Hindlimb muscle (tissue), 1 donor: Measurements from ENCODE around the gene RTL1. TPM values are rescaled to one million over a fixed set of nuclear protein-coding genes. Genes with fewer than 3 reads are reported as not detected.

Source experiments
- DNase-seq: peaks from one replicate; pipeline ENCODE4 v3.0.0-alpha.2; 2013
- polyA plus RNA-seq: library from polyadenylated mRNA; unstranded; fragments of 120-200 nt; gene quantifications from one replicate; pipeline ENCODE4 v1.2.1, GENCODE V29; 2013; ENCODE audit not compliant: insufficient read length

The RTL1 gene
- polyA plus RNA-seq: 69.2 TPM

DNA sequence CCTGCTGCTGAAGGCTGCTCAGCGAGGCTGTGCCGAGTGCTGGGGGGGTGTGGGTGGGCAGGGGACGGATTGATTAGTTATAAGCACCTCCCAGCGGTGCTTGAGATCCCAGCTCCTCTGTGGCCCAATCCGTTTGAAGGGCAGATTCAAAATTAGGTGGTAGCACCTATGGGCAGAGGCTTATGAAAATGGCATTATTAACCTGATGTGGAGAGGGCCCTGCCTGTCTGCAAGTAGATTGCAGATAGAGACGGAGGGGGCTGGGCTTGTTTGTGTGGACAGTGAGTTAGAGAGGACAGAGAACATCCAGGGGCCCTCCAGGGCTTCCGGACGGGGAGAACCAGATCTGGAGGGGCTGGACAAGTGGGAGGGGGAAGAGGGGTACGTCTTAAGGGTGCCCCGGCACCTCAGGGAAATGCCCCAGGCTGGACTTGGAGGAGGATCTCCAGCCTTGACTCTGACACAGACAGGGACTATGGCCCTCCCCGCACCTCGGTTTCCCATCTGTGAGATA is at the start of gene RTL1:
Gene RTL1 (minus strand): TSS at position 51 of the 514 bp plus-strand sequence. CDS start 18,934 bp downstream, outside the sequence.
- DNase-seq: no peak

GRCh38 chr14:100950024-100950423 is 46.5 kb upstream of the RTL1 start:
- no peak for DNase-seq

DNA sequence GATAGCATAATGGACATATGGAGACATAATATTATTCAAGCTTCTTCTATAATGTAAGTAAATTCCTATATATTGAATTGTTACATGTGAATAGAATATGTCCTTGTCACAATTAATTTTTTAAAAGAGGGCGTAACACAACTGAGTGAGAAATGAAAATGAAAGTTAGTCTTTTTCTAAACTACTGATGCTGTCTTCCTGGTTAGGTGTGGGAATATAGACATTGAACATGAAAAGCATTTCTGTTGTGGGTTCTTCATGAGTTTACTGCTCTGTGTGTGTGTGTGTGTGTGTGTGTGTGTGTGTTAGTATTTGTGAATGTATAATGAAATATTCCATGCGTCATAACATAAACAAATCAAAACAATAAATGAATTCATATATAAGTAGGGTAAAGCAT is 40.5 kb upstream of the RTL1 start:
- DNase-seq: no peak

GRCh38 chr14:100930270-100930669 is 26.7 kb upstream of the RTL1 start:
- DNase-seq: no peak

GRCh38 chr14:100915560-100915959 is 12.0 kb upstream of the RTL1 start:
- DNase-seq: no peak

DNA sequence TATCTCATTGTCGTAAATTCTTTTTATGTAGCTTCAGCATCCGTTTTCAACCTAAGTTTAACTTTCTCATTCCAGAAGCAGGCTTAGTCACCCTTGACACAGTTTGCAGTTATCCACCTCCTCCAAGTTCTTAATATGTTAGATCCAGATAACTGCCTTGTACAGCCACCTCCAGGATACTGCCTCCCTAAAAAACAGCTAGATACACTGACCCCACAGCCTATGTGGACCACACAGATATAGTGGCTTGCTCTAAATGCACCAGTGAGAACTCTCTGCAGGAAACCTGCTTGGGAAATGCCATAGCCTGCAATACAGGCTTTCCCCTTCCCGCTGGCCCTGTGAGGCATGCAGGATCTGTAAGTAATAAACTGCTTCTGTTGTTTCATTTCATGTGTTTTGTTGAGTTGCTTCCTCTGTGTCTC is 11.1 kb upstream of the RTL1 start:
- no peak for DNase-seq

- no peak for DNase-seq
These were observed 8.3 kb upstream of the RTL1 start for GRCh38 chr14:100911665-100912316.

DNA sequence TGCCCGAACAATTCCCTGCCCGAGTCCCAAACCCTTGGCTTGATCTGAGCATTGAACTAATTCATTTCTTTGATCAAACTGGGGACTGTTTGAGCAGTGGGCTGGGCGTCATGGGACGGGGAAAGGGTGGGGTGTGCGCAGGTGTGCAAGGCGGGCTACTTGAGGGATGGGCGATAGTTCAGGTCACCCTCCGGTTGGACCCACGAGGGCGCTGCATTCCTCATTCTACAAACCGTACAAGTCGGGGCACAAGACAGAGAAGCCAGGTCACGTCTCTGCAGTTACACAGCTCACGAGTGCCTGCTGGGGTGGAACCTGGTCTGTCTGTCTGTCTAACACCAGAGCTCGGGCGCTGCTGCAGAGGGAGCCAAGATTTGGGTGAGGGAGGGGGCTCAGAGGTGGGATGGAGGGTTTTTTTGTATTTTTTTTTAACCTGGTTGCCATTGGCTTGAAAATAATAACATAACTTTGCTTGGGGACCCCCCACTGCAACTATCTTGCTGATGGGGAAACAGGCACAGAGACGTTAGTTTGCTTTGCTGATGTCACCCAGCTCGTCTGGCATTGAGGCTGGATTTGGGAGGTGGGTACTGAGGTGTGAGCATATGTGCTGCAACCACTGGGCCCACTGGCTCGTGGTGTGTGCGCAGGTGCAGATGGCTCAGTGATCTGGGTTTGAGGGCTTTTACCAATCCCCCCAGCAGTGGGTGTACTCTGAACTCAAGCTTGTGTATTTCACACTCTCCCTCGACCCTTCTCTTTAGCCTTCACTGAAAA is 7.6 kb upstream of the RTL1 start:
- DNase-seq: no peak

DNA sequence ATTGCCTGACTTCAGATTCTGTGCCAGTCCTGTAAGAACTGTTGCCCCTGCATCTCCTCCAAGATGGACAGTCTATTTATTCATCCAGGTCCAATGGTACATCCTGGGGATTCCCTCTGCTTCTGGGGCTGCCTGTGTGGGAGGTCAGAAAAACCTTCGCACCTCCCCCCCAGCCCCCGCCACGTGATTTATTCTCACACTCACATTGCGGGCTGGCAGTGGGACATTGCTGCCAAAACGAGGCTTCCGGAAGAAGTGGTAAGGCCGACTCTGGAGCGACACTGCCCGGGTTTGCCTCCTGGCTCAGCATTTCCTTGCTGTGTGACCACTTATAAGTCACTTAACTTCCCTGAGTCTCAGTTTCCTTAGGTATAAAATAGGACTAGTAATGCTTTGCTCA is 5.9 kb upstream of the RTL1 start:
- DNase-seq: no peak

DNA sequence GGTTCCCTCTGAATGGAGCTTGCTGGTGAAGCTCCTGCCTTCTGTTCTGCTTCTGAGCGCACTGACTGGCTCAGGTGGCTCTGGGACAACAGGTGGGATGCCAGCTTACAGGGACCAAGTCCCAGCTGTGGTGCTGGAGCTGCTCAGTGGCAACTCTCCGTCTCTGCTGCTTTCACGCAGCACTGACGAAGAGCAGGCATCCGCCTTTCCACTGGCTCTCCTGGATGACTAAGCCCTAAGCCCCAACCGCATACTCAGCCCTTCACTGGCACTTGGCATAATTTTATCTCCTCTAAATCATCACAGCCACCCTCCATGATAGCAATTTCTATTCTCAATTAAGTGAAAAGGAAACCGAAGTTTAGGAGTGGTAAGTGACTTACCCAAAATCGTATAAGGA is 3.7 kb upstream of the RTL1 start:
- no peak for DNase-seq

DNA sequence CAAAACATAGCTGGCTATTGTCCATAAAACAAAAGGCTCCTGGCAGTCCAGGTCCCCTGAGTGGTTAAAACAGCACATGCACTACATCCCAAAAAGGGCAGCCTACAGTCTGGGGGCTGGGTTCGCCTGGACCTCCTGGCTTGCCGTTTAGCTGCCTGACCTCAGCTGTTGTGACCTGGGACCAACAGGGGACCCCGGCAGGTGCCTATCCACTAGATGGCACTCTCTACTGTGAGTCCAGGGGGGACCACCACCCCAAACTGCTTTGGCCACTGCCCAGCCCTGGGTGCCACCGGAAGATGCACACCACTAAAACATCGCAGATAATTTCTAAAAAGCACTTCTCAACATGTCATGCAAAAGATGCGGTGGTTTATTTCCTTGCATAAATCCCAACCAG is 2.9 kb upstream of the RTL1 start:
- DNase-seq: no peak

DNA sequence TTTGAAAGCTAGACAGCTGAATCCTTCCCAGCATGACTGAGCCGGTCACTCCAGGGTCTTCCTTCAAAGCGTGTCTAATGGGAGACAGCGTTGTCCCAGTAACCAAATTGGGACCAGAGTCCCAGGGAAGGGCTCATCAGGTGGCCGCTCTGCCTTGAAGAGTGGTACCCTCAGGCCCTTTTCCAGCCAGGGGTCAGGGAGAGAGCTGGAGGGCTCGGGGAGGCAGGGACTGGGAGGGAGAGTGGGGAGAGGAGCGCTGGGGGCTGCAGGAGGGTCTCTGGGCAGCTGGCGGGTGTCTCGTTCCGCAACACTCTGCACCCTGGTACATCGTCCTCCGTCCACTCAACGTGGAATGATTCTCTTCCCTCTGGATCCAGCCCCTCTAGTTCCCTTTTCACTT is 1.6 kb upstream of the RTL1 start:
- no peak for DNase-seq

GRCh38 chr14:100904307-100905087 is 975 bp upstream of the RTL1 start:
- no peak for DNase-seq

DNA sequence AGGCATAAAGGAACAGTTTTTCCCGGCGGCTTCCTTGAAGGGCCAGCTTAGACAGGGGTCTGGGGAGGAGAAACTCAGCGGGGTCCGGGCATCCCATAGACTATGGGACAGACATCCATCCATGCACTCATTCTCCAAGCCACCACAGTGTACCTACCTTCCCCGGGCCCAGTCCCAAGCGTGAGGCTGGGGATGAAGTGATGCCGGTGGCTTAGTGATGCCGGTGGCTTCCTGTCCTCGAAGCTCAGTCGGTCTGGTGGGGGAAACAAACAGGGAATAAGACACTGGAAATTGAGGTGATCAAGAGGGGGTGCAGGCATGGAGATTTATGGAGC is 421 bp downstream of the RTL1 start:
- DNase-seq: no peak

DNA sequence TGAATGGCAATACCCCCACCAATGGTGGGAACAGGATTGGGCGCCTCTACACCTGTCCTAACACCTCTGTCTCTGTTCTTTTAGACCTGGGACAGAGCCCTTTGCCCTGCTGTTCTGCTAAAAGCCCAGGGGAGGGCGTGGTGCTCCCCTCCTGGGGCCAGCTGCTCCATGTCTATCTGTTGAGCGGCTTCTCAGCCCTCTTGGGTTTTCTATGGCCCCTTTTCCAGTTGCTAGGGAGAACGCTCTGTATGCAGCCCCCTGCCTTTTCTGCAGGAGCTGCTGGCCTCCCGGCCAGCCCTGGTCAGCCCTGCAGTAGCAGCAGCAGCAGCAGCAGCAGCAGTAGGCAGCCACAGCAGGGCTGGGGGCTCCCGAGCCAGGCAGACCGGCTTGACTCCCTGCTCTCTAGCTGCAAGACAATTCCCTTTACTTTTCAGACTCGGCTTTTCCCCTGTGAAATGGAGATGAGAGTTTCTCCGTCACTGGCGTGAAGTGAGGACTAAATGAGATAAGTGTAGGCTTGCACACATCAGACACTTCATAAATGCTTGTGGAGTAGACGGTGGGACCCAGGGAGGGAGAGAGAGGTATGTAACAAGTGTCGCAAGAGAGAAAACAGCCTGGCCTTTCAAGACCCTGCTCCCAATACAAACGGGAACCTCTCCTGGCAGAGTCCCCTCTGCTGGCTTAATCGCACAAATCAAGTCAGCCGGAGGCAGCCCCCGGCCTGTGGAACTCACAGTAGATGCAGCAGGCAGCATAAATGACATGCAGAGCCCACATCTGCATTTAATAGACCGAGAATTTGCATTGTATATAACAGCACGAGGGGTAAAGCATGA is 1.0 kb downstream of the RTL1 start:
- DNase-seq: no peak

- no peak for DNase-seq
These were observed 1.9 kb downstream of the RTL1 start for GRCh38 chr14:100901391-100902183.

DNA sequence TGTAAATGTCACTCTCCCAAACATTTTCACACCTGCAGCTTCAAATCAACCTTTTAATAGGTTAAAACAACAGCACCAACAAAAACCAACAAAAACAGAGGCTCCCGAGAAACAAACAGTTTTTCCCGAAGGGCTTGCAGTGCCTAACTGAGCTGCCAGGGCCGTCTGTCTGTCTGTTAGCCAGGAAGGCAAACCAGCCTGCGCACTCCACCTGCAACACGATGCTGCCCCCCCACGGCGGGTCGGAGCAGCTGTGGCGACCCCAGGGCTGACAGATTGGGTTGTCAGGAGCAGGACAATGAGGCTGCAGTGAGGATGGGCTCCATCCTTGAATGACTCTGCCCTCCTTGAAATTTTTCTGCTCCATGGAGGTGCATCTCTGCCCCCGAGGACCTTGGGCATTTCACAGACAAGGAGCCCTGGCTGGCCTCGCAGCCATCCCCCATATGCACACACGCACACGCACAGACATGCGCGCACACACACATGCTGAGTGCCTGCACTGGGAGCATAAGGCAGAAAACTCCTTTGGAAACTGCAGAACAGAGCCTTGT is 2.6 kb downstream of the RTL1 start:
- peak; percentile 63 for DNase-seq

- DNase-seq: peak; percentile 75
These were observed 3.4 kb downstream of the RTL1 start for GRCh38 chr14:100899884-100900771.

DNA sequence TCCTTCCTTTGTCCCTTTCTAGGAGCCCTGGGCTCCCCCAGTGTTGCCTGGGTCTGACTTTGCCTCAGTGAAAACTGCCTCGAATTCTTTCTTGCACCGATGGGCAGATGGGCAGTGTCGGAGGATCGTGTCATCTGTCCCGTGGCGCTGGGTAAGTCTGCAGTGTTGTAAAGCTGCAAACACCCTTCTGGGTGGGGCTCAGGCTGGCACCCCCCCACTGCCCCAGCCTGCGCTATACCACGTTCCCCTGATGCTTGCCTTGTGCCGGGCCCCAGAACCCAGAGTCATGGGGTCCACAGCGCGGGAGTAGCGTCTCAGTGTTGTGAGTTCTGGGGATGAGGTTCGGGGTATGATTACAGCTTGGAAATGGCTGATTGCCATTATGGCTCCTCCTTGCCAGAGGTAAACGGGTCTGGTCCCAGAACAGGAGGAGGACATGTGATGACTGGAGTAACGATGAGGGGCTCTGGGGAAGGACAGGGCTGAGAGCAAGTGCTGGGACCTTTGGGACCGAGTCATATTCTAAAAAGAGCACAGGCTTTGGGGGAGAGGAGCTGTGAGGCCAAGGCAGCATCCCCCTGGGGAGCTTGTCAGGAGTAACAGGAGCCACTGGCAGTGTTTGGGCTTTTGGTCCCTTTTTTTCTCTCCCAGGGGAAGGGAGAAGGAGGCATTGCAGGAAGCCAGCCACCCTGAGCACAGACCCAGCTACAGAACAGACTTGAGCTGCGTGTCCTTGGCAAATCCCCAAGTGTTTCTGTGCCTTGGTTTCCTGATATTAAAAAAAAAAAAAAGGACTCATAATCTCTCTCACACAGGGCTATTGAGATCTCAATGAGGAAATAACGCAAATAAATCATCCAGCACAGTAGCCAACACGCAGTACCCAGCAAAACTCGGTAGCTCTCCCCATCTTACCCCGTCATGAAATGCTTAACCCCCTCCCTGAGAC is 4.3 kb downstream of the RTL1 start:
- no peak for DNase-seq
